GM12891 (cell line): ENCODE results near the gene RANBP17.

Source experiments
- DNase-seq: peaks from one replicate; pipeline ENCODE4 v3.0.0; 2011; ENCODE audit warnings: low spot score; ENCODE audit not compliant: insufficient read length
- FAIRE-seq: peaks from 2 replicates; lab custom pipeline; 2011; peaks lifted over from hg19 to GRCh38; lab: Jason Lieb, UNC
- PAX5 ChIP-seq: IDR thresholded peaks from 2 replicates; pipeline ENCODE4 v1.6.1; 2011; ENCODE audit warnings: low read length, moderate library complexity, mild to moderate bottlenecking; ENCODE audit not compliant: insufficient read depth, severe bottlenecking
- POLR2A ChIP-seq: IDR thresholded peaks from 2 replicates; pipeline ENCODE4 v1.6.1; 2011; ENCODE audit warnings: low read depth, low read length, control low read depth
- POLR2AphosphoS5 ChIP-seq: IDR thresholded peaks from 2 replicates; pipeline ENCODE4 v1.6.1; 2011; ENCODE audit warnings: low read depth, low read length, control low read depth
- POU2F2 ChIP-seq: IDR thresholded peaks from 2 replicates; pipeline ENCODE4 v1.6.1; 2011; ENCODE audit warnings: low read depth, mild to moderate bottlenecking, control low read depth, low read length, moderate library complexity
- SPI1 ChIP-seq: IDR thresholded peaks from 2 replicates; pipeline ENCODE4 v1.6.1; 2011; ENCODE audit warnings: low read depth, low read length, control low read depth
- TAF1 ChIP-seq: IDR thresholded peaks from 2 replicates; pipeline ENCODE4 v1.6.1; 2011; ENCODE audit warnings: low read depth, low read length, control low read depth

The RANBP17 gene

GRCh38 chr5:171340042-171340441, 478.2 kb downstream of the RANBP17 start:
- TF ChIP-seq PAX5, result no peak
- no peak for TF ChIP-seq TAF1
- TF ChIP-seq POLR2AphosphoS5, result no peak
- TF ChIP-seq POU2F2, result no peak
- no peak for TF ChIP-seq SPI1
- TF ChIP-seq POLR2A, result no peak
- DNase-seq (no peak), FAIRE-seq (no peak)

GRCh38 chr5:171340491-171340890, 478.7 kb downstream of the RANBP17 start:
- FAIRE-seq, result no peak
- no peak for DNase-seq
- TF ChIP-seq TAF1, result no peak

- DNase-seq, result peak; percentile 30
- TF ChIP-seq SPI1 (no peak), POLR2AphosphoS5 (no peak), POU2F2 (no peak)
- peak; percentile 66 for FAIRE-seq
Observed at GRCh38 chr5:171342362-171343111, 480.7 kb downstream of the RANBP17 start.

GRCh38 chr5:171344936-171345608, 483.3 kb downstream of the RANBP17 start:
- no peak for FAIRE-seq
- TF ChIP-seq POU2F2 (no peak), SPI1 (no peak), TAF1 (no peak), POLR2A (no peak), PAX5 (no peak)
- DNase-seq, result no peak
